ENCODE measurements around the gene SLAIN1.
A peak's percentile ranks its signal among the peaks of the same experiment; 100 is the strongest.

The SLAIN1 gene

GRCh38 chr13:77714119-77714755 is 16.8 kb downstream of the SLAIN1 start:
- DNase-seq: no peak

GRCh38 chr13:77715233-77715891 is 17.9 kb downstream of the SLAIN1 start:
- no peak for DNase-seq

- DNase-seq: no peak
Measured at GRCh38 chr13:77716692-77717091, 19.2 kb downstream of the SLAIN1 start.

- no peak for DNase-seq
Measured at GRCh38 chr13:77717508-77717907, 20.0 kb downstream of the SLAIN1 start.

- DNase-seq: no peak
Measured at GRCh38 chr13:77719128-77719527, 21.6 kb downstream of the SLAIN1 start.

- DNase-seq: no peak
Measured at GRCh38 chr13:77720988-77721387, 23.5 kb downstream of the SLAIN1 start.

GRCh38 chr13:77724092-77724491 is 26.6 kb downstream of the SLAIN1 start:
- no peak for DNase-seq

- no peak for DNase-seq
Measured at GRCh38 chr13:77725071-77725470, 27.6 kb downstream of the SLAIN1 start.

- DNase-seq: no peak
Measured at GRCh38 chr13:77728265-77729125, 31.0 kb downstream of the SLAIN1 start.

- DNase-seq: no peak
Measured at GRCh38 chr13:77729502-77730221, 32.2 kb downstream of the SLAIN1 start.

- no peak for DNase-seq
Measured at GRCh38 chr13:77730572-77730971, 33.1 kb downstream of the SLAIN1 start.

- no peak for DNase-seq
Measured at GRCh38 chr13:77732287-77732686, 34.8 kb downstream of the SLAIN1 start.

- DNase-seq: no peak
Measured at GRCh38 chr13:77733674-77734073, 36.2 kb downstream of the SLAIN1 start.

- no peak for DNase-seq
Measured at GRCh38 chr13:77737583-77738200, 40.2 kb downstream of the SLAIN1 start.

- DNase-seq: peak in 1 of 2 donors; percentile 71
Measured at GRCh38 chr13:77740097-77740735, 42.7 kb downstream of the SLAIN1 start.

GRCh38 chr13:77740931-77741596 is 43.6 kb downstream of the SLAIN1 start:
- peak; percentile 83 to 97 for DNase-seq

GRCh38 chr13:77741597-77741972 is 44.1 kb downstream of the SLAIN1 start:
- no peak for DNase-seq

GRCh38 chr13:77742801-77743200 is 45.3 kb downstream of the SLAIN1 start:
- DNase-seq: no peak

- DNase-seq: no peak
Measured at GRCh38 chr13:77745784-77746183, 48.3 kb downstream of the SLAIN1 start.

GRCh38 chr13:77749344-77749880 is 51.9 kb downstream of the SLAIN1 start:
- no peak for DNase-seq
